Measurements from ENCODE around the gene CST3.
"Not testable (repeated sequence)": the region's sequence is repeated elsewhere in the genome, so short reads cannot be mapped to it uniquely, and the experiment has no call there.

Gene CST3

GRCh38 chr20:23636182-23636907, 1.4 kb downstream of the CST3 start:
- no peak for DNase-seq
- Histone ChIP-seq H3K27me3 (replicated peaks; ENCODE audit: control insufficient read depth, insufficient read depth, low read length, poor library complexity, severe bottlenecking) (no peaks in the 10 kb centered on the region), H3K4me3 (ENCODE audit: insufficient read depth, low read depth, low read length, poor library complexity, severe bottlenecking) (no peak overlapping the region), H3K36me3 (ENCODE audit: control insufficient read depth, insufficient read depth, low read length) (no peaks in the 10 kb centered on the region), H3K4me1 (ENCODE audit: control insufficient read depth, insufficient read depth, low read length, poor library complexity, severe bottlenecking) (no peaks in the 10 kb centered on the region), H3K27ac (ENCODE audit: insufficient read depth, low read length, poor library complexity, severe bottlenecking) (no peak overlapping the region), H3K9me3 (ENCODE audit: control insufficient read depth, low read length) (no peaks in the 10 kb centered on the region)

- not testable (repeated sequence) for H3K27ac ChIP-seq (ENCODE audit: insufficient read depth, low read length, poor library complexity, severe bottlenecking); DNase-seq; H3K4me1 ChIP-seq (ENCODE audit: control insufficient read depth, insufficient read depth, low read length, poor library complexity, severe bottlenecking); H3K36me3 ChIP-seq (ENCODE audit: control insufficient read depth, insufficient read depth, low read length); H3K27me3 ChIP-seq (replicated peaks; ENCODE audit: control insufficient read depth, insufficient read depth, low read length, poor library complexity, severe bottlenecking); H3K4me3 ChIP-seq (ENCODE audit: insufficient read depth, low read depth, low read length, poor library complexity, severe bottlenecking); H3K9me3 ChIP-seq (ENCODE audit: control insufficient read depth, low read length)
Measured at GRCh38 chr20:23635768-23636090, 2.0 kb downstream of the CST3 start.

GRCh38 chr20:23634985-23635767, 2.6 kb downstream of the CST3 start:
- Histone ChIP-seq H3K36me3 (ENCODE audit: control insufficient read depth, insufficient read depth, low read length) (no peaks in the 10 kb centered on the region), H3K27ac (ENCODE audit: insufficient read depth, low read length, poor library complexity, severe bottlenecking) (no peak overlapping the region), H3K4me3 (ENCODE audit: insufficient read depth, low read depth, low read length, poor library complexity, severe bottlenecking) (no peak overlapping the region), H3K9me3 (ENCODE audit: control insufficient read depth, low read length) (no peaks in the 10 kb centered on the region), H3K27me3 (replicated peaks; ENCODE audit: control insufficient read depth, insufficient read depth, low read length, poor library complexity, severe bottlenecking) (no peaks in the 10 kb centered on the region), H3K4me1 (ENCODE audit: control insufficient read depth, insufficient read depth, low read length, poor library complexity, severe bottlenecking) (no peaks in the 10 kb centered on the region)
- no peak for DNase-seq

- no peaks in the 10 kb centered on the region for H3K4me1 ChIP-seq (ENCODE audit: control insufficient read depth, insufficient read depth, low read length, poor library complexity, severe bottlenecking)
- H3K27ac ChIP-seq (ENCODE audit: insufficient read depth, low read length, poor library complexity, severe bottlenecking) = no peak overlapping the region
- no peak overlapping the region for H3K4me3 ChIP-seq (ENCODE audit: insufficient read depth, low read depth, low read length, poor library complexity, severe bottlenecking)
- H3K27me3 ChIP-seq (replicated peaks; ENCODE audit: control insufficient read depth, insufficient read depth, low read length, poor library complexity, severe bottlenecking) = no peaks in the 10 kb centered on the region
- H3K9me3 ChIP-seq (ENCODE audit: control insufficient read depth, low read length) = no peaks in the 10 kb centered on the region
- H3K36me3 ChIP-seq (ENCODE audit: control insufficient read depth, insufficient read depth, low read length) = no peaks in the 10 kb centered on the region
- no peak for DNase-seq
Measured at GRCh38 chr20:23634044-23634801, 3.5 kb downstream of the CST3 start.

- no peak for DNase-seq
- Histone ChIP-seq H3K27me3 (replicated peaks; ENCODE audit: control insufficient read depth, insufficient read depth, low read length, poor library complexity, severe bottlenecking) (no peaks in the 10 kb centered on the region), H3K9me3 (ENCODE audit: control insufficient read depth, low read length) (no peaks in the 10 kb centered on the region), H3K4me1 (ENCODE audit: control insufficient read depth, insufficient read depth, low read length, poor library complexity, severe bottlenecking) (no peaks in the 10 kb centered on the region), H3K27ac (ENCODE audit: insufficient read depth, low read length, poor library complexity, severe bottlenecking) (no peak overlapping the region), H3K36me3 (ENCODE audit: control insufficient read depth, insufficient read depth, low read length) (no peaks in the 10 kb centered on the region), H3K4me3 (ENCODE audit: insufficient read depth, low read depth, low read length, poor library complexity, severe bottlenecking) (no peak overlapping the region)
Measured at GRCh38 chr20:23632711-23633573, 4.8 kb downstream of the CST3 start.

- H3K27me3 ChIP-seq (replicated peaks; ENCODE audit: control insufficient read depth, insufficient read depth, low read length, poor library complexity, severe bottlenecking) = no peaks in the 10 kb centered on the region
- H3K27ac ChIP-seq (ENCODE audit: insufficient read depth, low read length, poor library complexity, severe bottlenecking) = no peak overlapping the region
- DNase-seq = no peak
- H3K9me3 ChIP-seq (ENCODE audit: control insufficient read depth, low read length) = no peaks in the 10 kb centered on the region
- no peaks in the 10 kb centered on the region for H3K4me1 ChIP-seq (ENCODE audit: control insufficient read depth, insufficient read depth, low read length, poor library complexity, severe bottlenecking)
- no peaks in the 10 kb centered on the region for H3K36me3 ChIP-seq (ENCODE audit: control insufficient read depth, insufficient read depth, low read length)
- no peak overlapping the region for H3K4me3 ChIP-seq (ENCODE audit: insufficient read depth, low read depth, low read length, poor library complexity, severe bottlenecking)
Measured at GRCh38 chr20:23631981-23632710, 5.6 kb downstream of the CST3 start.

- H3K27ac ChIP-seq (ENCODE audit: insufficient read depth, low read length, poor library complexity, severe bottlenecking) = no peak overlapping the region
- no peaks in the 10 kb centered on the region for H3K36me3 ChIP-seq (ENCODE audit: control insufficient read depth, insufficient read depth, low read length)
- no peaks in the 10 kb centered on the region for H3K27me3 ChIP-seq (replicated peaks; ENCODE audit: control insufficient read depth, insufficient read depth, low read length, poor library complexity, severe bottlenecking)
- H3K4me1 ChIP-seq (ENCODE audit: control insufficient read depth, insufficient read depth, low read length, poor library complexity, severe bottlenecking) = no peaks in the 10 kb centered on the region
- no peaks in the 10 kb centered on the region for H3K9me3 ChIP-seq (ENCODE audit: control insufficient read depth, low read length)
- DNase-seq = no peak
- no peak overlapping the region for H3K4me3 ChIP-seq (ENCODE audit: insufficient read depth, low read depth, low read length, poor library complexity, severe bottlenecking)
Measured at GRCh38 chr20:23631226-23631822, 6.4 kb downstream of the CST3 start.

- no peak overlapping the region for H3K4me3 ChIP-seq (ENCODE audit: insufficient read depth, low read depth, low read length, poor library complexity, severe bottlenecking)
- no peaks in the 10 kb centered on the region for H3K36me3 ChIP-seq (ENCODE audit: control insufficient read depth, insufficient read depth, low read length)
- H3K27ac ChIP-seq (ENCODE audit: insufficient read depth, low read length, poor library complexity, severe bottlenecking) = no peak overlapping the region
- H3K27me3 ChIP-seq (replicated peaks; ENCODE audit: control insufficient read depth, insufficient read depth, low read length, poor library complexity, severe bottlenecking) = no peaks in the 10 kb centered on the region
- no peak for DNase-seq
- H3K4me1 ChIP-seq (ENCODE audit: control insufficient read depth, insufficient read depth, low read length, poor library complexity, severe bottlenecking) = no peaks in the 10 kb centered on the region
- no peaks in the 10 kb centered on the region for H3K9me3 ChIP-seq (ENCODE audit: control insufficient read depth, low read length)
Measured at GRCh38 chr20:23630392-23630849, 7.3 kb downstream of the CST3 start.

All from effector memory CD4-positive, alpha-beta T cell (primary cell).